Transverse colon (tissue), 4 donors: ENCODE measurements around the gene ZNF343. TPM values are rescaled to one million over a fixed set of nuclear protein-coding genes. Genes with fewer than 3 reads are reported as not detected.

ENCODE experiments used
- DNase-seq: peaks from one replicate; pipeline ENCODE4 v3.0.0-alpha.2; 2019
- H3K27ac ChIP-seq, 4 donors: fragments of 200-600 bp; sonication (generic); 2 replicates each; pipeline ENCODE4 v1.5.1; 2016 to 2018; ENCODE audit warnings: inconsistent platforms in 4 of 4
- H3K27me3 ChIP-seq: fragments of 200-600 bp; sonication (generic); 2 replicates; pipeline ENCODE4 v1.5.1; 2017; ENCODE audit warnings: inconsistent platforms
- H3K36me3 ChIP-seq, 4 donors: fragments of 200-600 bp; sonication (generic); 2 replicates each; pipeline ENCODE4 v1.5.1; 2017 to 2019; ENCODE audit warnings: inconsistent platforms in 4 of 4
- H3K4me1 ChIP-seq, 4 donors: fragments of 200-600 bp; sonication (generic); 2 replicates each; pipeline ENCODE4 v1.5.1; 2017 to 2020; ENCODE audit warnings: inconsistent platforms in 4 of 4
- H3K4me3 ChIP-seq, 4 donors: fragments of 200-600 bp; sonication (generic); 1 replicate in 1 of 4; 2 replicates in 3 of 4; pipeline versions ENCODE4 v1.5.1 to v1.6.1; 2017 to 2019; ENCODE audit warnings: inconsistent platforms in 4 of 4
- H3K9me3 ChIP-seq, 2 donors: fragments of 200-600 bp; sonication (generic); 2 replicates each; pipeline ENCODE4 v1.5.1; 2017 to 2019; ENCODE audit warnings: inconsistent platforms in 2 of 2
- EP300 ChIP-seq: sonication (generic); formaldehyde crosslinking; IDR thresholded peaks from one replicate; pipeline ENCODE4 v1.6.1; 2017; ENCODE audit warnings: antibody characterized with exemption, low read depth
- POLR2A ChIP-seq: fragments of 450-650 bp; IDR thresholded peaks from one replicate; pipeline ENCODE4 v1.6.1; 2016; ENCODE audit warnings: antibody characterized with exemption, mild to moderate bottlenecking, moderate library complexity
- POLR2AphosphoS5 ChIP-seq, 3 donors: sonication (generic); formaldehyde crosslinking; IDR thresholded peaks; one replicate each; pipeline ENCODE4 v1.6.1; 2016; ENCODE audit warnings: antibody characterized with exemption in 3 of 3
- WGBS, 2 donors: methylation state at CpG; one replicate each; pipeline ENCODE4 v1.1.5; 2018; ENCODE audit warnings: low coverage in 1 of 2; 5-methylcytosine and 5-hydroxymethylcytosine counted together
- in situ Hi-C, 4 donors: fragments of 200-750 bp; cut with MboI; loops; one replicate each; pipeline versions ENCODE4 v1.15.0 to v1.15.1; 2017; ENCODE audit warnings: low sequenced_read_pairs in 3 of 4, low pct_ligation_motif_present in 1 of 4, low pct_unique_long_range_greater_than_20kb in 1 of 4
- intact Hi-C: fragments of 100-400 bp; cut with DNase I; formaldehyde crosslinking; loops from one replicate; pipeline ENCODE4 v1.15.1; 2023; ENCODE audit warnings: low total_unique reads
- total RNA-seq, 4 donors: library from RNA; depleted of rRNA; stranded (reverse); fragments of >200 nt; gene quantifications; one replicate each; pipeline ENCODE4 v1.1.0, GENCODE V29; 2016
- TF ChIP-seq, protein P1 (sequence below), 5 experiments: fragments of 200-600 bp in 3 of 5; fragments of 450-650 bp in 2 of 5; sonication (generic) in 3 of 5; IDR thresholded peaks; 1 replicate in 2 of 5; 2 replicates in 3 of 5; pipeline ENCODE4 v1.5.1; 2016 to 2017; ENCODE audit warnings: antibody characterized with exemption in 5 of 5, inconsistent platforms in 3 of 5, mild to moderate bottlenecking in 2 of 5, moderate library complexity in 1 of 5

The ZNF343 gene
- 1 to 10 TPM; 2.4 to 9.8 (median 6.1) TPM for total RNA-seq

DNA sequence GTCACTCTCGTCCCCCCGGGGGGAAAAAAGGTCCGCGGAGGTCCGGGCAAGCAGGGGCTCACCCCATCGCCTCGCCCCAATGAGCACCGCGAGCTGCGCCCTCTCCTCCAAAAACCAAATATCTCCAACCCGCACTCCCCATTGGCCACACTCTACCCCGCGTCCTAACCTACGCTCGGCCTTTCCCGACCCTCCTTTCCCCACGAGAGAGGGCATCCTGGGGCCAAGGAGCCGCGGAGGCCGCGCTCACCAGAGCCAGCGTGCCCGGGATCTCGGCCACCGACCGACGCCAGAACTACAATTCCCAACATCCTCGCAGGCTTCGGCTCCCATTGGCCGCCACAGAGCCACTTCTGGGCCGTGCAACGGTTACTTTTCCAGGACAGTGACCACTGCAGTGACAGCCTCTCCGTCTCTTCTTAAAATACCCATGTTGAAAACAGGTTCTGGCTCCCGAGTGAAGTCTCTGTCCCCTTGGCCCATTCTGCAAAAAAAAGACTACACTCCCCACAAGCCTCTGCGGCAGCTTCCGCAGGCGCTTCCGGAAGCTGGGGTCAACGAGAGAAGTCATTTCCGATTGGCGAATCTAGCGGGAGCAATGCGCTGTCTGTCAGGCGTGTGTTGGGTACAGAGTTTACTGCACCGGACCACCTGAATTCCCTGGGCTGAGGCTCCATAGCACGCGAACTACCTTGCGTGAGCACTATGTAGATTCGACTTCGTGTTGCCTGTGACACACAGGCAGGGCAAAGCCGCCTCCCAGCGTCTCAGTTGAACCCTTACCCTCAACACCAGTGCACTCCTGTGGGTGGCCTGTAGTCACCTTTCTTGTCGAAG is at the start of gene ZNF343:
Gene ZNF343 (minus strand): TSS at position 285 of the 837 bp plus-strand sequence. CDS start 15,020 bp downstream, outside the sequence.
- Histone ChIP-seq H3K9me3 (no peaks in the 10 kb centered on the region), H3K4me1 (peaks cover 0 to 15% (median 11%) of the 10 kb centered on the region in 4 donors), H3K36me3 (no peaks in the 10 kb centered on the region), H3K4me3 (peak within 1 kb of the TSS; percentile 64 to 80 (median 75)), H3K27ac (peak within 1 kb of the TSS; percentile 80 to 84 (median 82)), H3K27me3 (peaks cover 3% of the 10 kb centered on the region)
- intact Hi-C loops: no loop called here
- DNase-seq: peak; percentile 83
- in situ Hi-C loops: no loop called here
- 2% methylated on average over 49 of the region's 53 CpGs; no CpG with 5 or more reads in 1 of the 2 donors for WGBS, 2 donors
- TF ChIP-seq, protein P1, sequence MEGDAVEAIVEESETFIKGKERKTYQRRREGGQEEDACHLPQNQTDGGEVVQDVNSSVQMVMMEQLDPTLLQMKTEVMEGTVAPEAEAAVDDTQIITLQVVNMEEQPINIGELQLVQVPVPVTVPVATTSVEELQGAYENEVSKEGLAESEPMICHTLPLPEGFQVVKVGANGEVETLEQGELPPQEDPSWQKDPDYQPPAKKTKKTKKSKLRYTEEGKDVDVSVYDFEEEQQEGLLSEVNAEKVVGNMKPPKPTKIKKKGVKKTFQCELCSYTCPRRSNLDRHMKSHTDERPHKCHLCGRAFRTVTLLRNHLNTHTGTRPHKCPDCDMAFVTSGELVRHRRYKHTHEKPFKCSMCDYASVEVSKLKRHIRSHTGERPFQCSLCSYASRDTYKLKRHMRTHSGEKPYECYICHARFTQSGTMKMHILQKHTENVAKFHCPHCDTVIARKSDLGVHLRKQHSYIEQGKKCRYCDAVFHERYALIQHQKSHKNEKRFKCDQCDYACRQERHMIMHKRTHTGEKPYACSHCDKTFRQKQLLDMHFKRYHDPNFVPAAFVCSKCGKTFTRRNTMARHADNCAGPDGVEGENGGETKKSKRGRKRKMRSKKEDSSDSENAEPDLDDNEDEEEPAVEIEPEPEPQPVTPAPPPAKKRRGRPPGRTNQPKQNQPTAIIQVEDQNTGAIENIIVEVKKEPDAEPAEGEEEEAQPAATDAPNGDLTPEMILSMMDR (IDR thresholded peaks at IDR 0.05): peak in 2 of 5 experiments; percentile 22 to 25
- TF ChIP-seq POLR2AphosphoS5 (IDR thresholded peaks at IDR 0.05) (peak; percentile 59 to 67 (median 61)), EP300 (no peak), POLR2A (peak; percentile 58)

DNA sequence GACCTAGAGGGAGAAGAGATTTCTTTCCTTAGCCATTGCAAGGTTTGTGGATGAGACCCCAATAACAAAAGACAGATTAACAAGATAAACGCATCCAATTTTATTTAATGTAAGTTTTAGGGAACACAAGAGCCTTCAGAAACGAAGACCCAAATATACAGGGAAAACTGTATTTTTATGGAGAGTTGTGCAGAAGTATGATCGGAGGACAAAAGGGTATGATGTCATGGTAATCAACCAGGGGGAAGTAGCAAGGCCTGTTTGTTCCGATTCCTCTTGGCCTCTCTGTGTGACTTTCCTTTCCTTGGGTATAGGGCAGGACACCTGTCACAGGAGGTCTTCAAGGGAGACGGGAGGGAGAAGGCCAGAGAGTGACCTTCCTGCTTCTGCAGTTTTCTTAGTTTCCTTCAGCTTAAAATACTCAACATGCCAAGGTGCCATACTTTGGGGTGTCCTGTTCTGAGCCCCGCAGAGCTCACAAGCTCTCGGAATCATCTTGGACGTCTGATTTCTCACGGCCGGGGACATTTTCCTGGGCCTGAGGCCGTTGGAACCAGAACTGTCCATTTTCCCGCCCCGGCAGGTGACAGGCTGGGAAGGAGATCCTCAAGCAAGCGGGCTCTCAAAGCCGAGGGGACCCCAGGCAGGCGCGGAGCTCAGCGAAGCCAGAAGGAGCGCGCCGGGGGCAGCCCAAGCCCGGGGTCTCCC is 49.3 kb upstream of the ZNF343 start:
- in situ Hi-C loops: no loop called here
- WGBS, 2 donors: 61 to 68% methylated on average over 3 to 22 of the region's 22 CpGs
- H3K27ac ChIP-seq: no peak overlapping the region
- H3K27me3 ChIP-seq: peaks cover 63% of the 10 kb centered on the region
- intact Hi-C loops: no loop called here
- H3K4me1 ChIP-seq: peaks cover 0 to 10% (median 7%) of the 10 kb centered on the region in 4 donors
- H3K4me3 ChIP-seq: peak overlapping the region in 2 of 4 donors; percentile 31 to 32
- TF ChIP-seq POLR2A: no peak
- TF ChIP-seq POLR2AphosphoS5 (IDR thresholded peaks at IDR 0.05): no peak
- TF ChIP-seq, protein P1 (IDR thresholded peaks at IDR 0.05): no peak
- no peak for TF ChIP-seq EP300
- H3K9me3 ChIP-seq: no peaks in the 10 kb centered on the region
- no peaks in the 10 kb centered on the region for H3K36me3 ChIP-seq
- no peak for DNase-seq

DNA sequence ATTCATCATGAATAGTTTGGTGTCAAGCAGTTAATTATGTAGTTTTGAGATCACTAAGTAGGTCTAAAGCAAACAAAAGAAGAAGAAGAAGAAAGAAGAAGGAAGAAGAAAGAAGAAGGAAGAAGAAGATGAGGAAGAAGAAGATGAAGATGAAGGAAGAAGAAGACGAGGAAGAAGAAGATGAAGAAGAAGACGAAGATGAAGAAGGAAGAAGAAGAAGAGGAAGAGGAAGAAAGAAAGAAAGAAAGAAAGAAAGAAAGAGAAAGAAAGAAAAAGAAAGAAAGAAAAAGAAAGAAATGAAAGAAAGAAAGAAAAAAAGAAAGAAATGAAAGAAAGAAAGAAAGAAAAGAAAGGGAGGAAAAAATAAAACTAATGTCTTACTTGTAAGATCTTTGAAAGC is 36.9 kb upstream of the ZNF343 start:
- H3K9me3 ChIP-seq: no peaks in the 10 kb centered on the region
- in situ Hi-C loops (no loop called here), intact Hi-C loops (loop anchor here (1.0 kb wide), 1 partner anchor 8 kb away; no protein-coding TSS in a partner anchor)
- peaks cover 10% of the 10 kb centered on the region for H3K27me3 ChIP-seq
- no peak for TF ChIP-seq POLR2AphosphoS5 (IDR thresholded peaks at IDR 0.05)
- TF ChIP-seq, protein P1 (IDR thresholded peaks at IDR 0.05): no peak
- no peak for TF ChIP-seq POLR2A
- no peak for TF ChIP-seq EP300
- 65 to 71% methylated on average over 2 of the region's 2 CpGs for whole genome bisulfite sequencing, 2 donors
- H3K4me3 ChIP-seq: no peak overlapping the region
- no peaks in the 10 kb centered on the region for H3K4me1 ChIP-seq
- no peak for DNase-seq
- no peak overlapping the region for H3K27ac ChIP-seq
- no peaks in the 10 kb centered on the region for H3K36me3 ChIP-seq

DNA sequence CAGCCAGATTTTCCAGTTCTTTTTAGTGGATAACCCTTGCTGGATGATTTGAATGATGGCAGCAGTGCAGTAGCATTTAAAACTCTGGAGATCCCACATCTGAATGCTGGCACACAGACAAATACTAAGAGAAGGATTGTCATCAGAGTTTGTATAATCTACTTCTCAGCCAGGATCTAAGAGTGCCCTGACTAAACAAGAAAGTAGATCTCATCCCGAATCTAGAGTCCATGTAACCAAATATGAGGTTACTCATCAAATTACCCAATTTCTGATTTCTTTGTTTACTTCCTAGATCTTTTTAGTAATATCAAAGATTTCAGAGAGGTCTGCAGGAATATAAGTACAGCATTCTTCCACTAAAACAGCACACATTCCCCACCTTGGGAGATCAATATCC is 35.5 kb upstream of the ZNF343 start:
- DNase-seq: no peak
- WGBS, 2 donors: 42 to 50% methylated on average over 1 of the region's 1 CpG
- Histone ChIP-seq H3K9me3 (no peaks in the 10 kb centered on the region), H3K36me3 (no peaks in the 10 kb centered on the region), H3K27ac (no peak overlapping the region), H3K27me3 (peaks cover 10% of the 10 kb centered on the region), H3K4me1 (no peaks in the 10 kb centered on the region), H3K4me3 (no peak overlapping the region)
- in situ Hi-C loops: no loop called here
- TF ChIP-seq EP300: no peak
- no peak for TF ChIP-seq POLR2AphosphoS5 (IDR thresholded peaks at IDR 0.05)
- TF ChIP-seq, protein P1 (IDR thresholded peaks at IDR 0.05): no peak
- no peak for TF ChIP-seq POLR2A
- intact Hi-C loops: no loop called here
